Retina (tissue), 1 donor: Measurements from ENCODE around the gene NPIPB4.
A peak's percentile ranks its signal among the peaks of the same experiment; 100 is the strongest.
"Not testable (repeated sequence)": the region's sequence is repeated elsewhere in the genome, so short reads cannot be mapped to it uniquely, and the experiment has no call there.

Source experiments
- DNase-seq: peaks from one replicate; pipeline ENCODE4 v3.0.0-alpha.2; 2016

NPIPB4 gene

DNA sequence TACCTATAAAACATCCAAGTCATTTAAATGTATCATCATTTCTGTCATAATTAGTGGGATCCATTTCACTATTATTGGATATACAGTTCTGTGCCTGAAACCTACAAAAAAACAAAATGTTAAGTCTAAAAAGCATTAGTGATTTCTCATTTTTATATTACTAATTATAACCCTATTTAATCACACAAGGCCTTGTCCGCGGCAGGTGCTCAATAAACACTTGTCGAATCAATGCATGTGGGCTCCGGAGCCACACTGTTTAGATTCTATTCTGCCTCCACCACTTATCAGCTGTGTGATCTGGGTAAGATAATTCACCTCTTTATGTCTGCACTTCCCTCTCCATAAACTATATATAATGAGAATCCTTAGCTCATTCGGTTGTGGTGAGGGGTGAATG is at the start of gene NPIPB4:
NPIPB4 (minus strand) TSS at position 101 of the 400 bp plus-strand sequence. CDS start 378 bp downstream, outside the sequence.
- DNase-seq = not testable (repeated sequence)

DNA sequence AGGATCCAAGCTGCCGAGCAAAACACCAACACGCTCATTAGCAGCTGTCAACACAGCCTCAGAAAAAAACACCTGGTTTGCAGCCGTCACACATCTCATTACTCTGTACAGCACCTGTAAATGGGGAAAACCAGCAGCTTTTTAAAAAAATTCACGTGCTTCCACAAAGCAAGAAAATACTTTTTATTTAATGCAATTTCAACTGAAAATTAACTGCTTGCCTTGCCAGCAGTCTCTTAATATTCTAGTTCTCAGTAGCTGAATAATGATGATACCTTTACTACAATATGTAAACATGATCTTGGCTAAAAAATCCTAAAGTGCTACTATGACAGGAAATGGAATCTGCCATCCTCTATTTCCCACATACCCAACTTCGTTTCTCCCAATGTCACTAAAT is 41.4 kb upstream of the NPIPB4 start:
- not testable (repeated sequence) for DNase-seq

DNA sequence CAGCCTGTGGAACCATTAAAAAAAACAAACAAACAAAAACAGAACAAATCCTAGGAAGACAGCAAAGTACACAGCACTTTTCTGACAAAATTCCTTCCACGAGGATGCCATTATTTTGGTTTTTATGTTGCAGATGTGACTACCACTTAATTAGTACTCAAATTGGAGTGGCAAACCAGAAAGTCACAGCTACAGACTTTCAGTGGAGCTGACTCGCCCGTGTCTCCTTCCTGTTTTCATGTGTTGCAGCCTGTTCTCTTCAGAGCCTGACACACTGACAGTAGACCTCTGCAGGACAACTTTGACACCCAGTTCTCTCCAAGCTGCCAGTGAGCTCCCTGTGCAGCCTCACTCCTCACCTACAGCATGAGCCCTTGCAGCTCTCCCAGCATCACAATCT is 24.4 kb upstream of the NPIPB4 start:
- DNase-seq = not testable (repeated sequence)

DNA sequence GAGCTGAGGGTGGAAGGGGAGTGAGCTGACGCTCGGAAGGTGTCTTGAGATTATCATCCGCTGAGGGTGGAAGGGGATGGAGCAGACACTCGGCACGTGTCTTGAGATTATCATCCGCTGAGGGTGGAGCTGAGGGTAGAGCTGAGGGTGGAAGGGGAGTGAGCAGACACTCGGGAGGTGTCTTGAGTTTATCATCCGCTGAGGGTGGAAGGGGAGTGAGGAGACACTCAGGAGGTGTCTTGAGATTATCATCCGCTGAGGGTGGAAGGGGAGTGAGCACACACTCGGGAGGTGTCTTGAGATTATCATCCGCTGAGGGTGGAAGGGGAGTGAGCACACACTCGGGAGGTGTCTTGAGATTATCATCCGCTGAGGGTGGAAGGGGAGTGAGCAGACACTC is 20.4 kb downstream of the NPIPB4 start:
- DNase-seq = not testable (repeated sequence)

DNA sequence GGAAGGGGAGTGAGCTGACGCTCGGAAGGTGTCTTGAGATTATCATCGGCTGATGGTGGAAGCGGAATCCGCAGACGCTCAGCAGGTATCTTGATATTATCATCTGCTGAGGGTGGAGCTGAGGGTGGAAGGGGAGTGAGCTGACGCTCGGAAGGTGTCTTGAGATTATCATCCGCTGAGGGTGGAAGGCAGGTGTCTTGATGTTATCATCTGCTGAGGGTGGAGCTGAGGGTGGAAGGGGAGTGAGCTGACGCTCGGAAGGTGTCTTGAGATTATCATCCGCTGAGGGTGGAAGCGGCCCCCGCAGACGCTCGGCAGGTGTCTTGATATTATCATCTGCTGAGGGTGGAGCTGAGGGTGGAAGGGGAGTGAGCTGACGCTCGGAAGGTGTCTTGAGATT is 21.2 kb downstream of the NPIPB4 start:
- not testable (repeated sequence) for DNase-seq

DNA sequence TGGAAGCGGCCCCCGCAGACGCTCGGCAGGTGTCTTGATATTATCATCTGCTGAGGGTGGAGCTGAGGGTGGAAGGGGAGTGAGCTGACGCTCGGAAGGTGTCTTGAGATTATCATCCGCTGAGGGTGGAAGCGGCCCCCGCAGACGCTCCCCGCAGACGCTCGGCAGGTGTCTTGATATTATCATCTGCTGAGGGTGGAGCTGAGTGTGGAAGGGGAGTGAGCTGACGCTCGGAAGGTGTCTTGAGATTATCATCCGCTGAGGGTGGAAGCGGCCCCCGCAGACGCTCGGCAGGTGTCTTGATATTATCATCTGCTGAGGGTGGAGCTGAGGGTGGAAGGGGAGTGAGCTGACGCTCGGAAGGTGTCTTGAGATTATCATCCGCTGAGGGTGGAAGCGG is 21.8 kb downstream of the NPIPB4 start:
- DNase-seq = not testable (repeated sequence)

DNA sequence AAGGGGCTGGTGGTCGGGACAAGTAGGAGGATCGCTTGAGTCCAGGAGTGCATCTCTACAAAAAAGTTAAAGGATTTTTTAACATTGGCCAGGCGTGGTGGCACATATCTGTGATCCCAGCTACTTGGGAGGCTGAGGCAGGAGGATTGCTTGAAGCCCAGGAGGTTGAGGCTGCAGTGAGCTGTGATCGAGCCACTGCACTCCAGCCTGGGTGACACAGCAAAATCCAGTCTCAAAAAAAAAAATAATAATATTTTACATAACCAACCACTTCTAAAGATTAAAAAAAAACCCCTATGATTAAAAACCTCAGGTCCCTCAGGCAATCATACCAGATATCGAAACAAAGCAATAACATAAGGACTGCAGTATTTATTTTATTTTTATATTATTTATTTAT is 23.3 kb downstream of the NPIPB4 start:
- not testable (repeated sequence) for DNase-seq

DNA sequence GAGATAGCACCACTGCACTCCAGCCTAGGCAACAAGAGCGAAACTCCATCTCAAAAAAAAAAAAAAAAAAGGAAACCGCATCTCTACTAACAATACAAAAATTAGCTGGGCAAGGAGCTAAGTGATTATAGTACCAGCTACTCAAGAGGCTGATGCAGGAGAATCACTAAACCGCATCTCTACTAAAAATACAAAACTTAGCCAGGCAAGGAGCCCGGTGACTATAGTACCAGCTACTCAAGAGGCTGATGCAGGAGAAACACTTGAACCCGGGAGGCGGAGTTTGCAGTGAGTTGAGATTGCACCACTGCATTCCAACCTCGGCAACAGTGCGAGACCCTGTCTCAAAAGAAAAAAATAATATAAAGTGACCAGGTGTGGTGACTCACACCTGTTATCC is 27.6 kb downstream of the NPIPB4 start:
- DNase-seq = not testable (repeated sequence)

DNA sequence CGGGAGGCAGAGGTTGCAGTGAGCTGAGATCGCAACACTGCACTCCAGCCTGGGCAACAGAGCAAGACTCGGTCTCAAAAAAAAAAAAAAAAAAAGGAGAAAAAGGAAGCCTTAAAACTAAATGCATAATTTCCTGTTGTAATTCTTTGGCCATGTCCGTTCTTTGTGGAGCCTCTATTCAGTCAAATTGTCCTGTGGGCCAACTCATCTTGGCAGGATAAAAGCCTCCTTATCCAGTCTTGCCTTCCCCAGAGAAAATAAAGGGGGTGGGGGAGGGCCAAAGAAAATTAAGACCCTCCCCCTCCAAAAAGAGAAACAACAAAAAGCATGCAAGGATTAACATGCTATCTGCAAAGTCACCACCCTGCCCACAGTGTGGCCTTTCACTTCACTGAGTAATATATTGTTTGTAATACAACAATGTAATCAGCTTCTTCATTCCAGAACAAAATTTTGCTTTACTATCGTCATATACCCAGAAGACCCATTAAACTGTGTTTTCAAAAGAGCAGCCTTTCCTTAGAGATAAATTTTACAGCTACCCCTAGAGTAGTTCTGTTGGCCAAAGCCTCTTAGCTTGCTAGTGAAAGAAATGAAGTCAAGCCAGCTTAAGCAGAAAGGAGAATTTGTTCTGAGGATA is 31.4 kb downstream of the NPIPB4 start:
- DNase-seq = not testable (repeated sequence)

DNA sequence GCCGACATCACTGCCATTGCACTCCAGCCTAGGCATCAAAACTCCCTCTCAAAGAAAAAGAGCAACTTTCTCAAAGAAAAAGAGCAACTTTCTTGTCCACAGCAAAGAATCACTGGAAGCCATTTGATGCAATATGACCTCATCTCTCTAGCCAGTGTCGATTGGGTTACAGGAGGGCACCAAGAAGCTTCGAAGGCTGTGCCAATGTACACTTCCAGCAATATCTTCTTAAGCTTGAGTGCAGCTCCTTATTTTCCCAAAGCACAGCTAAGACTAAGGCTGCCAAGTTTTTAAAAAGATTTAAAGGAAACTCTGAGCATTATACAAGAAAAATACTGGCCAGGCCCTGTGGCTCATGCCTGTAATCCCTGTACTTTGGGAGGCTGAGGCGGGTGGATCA is 32.0 kb downstream of the NPIPB4 start:
- not testable (repeated sequence) for DNase-seq

DNA sequence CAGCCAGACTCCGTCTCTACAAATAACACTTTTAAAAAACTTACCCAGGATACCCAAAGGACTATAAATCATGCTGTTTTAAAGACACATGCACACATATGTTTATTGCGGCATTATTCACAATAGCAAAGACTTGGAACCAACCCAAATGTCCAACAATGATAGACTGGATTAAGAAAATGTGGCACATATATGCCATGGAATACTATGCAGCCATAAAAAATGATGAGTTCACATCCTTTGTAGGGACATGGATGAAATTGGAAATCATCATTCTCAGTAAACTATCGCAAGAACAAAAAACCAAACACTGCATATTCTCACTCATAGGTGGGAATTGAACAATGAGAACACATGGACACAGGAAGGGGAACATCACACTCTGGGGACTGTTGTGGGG is 34.3 kb downstream of the NPIPB4 start:
- not testable (repeated sequence) for DNase-seq

DNA sequence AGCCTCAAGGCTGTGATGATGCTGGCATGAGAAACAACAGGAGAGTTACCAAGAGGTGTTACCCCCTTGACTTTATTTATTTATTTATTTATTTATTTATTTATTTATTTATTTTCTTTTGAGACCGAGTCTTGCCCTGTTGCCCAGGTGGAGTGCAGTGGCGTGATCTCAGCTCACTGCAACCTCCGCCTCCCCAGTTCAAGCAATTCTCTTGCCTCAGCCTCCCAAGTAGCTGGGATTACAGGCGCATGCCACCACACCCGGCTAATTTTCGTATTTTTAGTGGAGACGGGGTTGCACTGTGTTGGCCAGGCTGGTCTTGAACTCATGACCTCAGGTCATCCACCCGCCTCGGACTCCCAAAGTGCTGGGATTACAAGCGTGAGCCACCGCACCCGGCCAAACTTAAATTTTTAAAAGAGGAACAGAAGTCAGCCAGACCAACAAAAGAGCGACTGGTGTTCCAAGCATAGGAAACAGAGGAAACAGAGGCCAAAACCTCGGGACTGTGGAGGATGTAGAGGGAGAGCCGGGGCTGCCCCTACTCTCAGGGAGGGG is 36.6 kb downstream of the NPIPB4 start:
- DNase-seq = not testable (repeated sequence)

DNA sequence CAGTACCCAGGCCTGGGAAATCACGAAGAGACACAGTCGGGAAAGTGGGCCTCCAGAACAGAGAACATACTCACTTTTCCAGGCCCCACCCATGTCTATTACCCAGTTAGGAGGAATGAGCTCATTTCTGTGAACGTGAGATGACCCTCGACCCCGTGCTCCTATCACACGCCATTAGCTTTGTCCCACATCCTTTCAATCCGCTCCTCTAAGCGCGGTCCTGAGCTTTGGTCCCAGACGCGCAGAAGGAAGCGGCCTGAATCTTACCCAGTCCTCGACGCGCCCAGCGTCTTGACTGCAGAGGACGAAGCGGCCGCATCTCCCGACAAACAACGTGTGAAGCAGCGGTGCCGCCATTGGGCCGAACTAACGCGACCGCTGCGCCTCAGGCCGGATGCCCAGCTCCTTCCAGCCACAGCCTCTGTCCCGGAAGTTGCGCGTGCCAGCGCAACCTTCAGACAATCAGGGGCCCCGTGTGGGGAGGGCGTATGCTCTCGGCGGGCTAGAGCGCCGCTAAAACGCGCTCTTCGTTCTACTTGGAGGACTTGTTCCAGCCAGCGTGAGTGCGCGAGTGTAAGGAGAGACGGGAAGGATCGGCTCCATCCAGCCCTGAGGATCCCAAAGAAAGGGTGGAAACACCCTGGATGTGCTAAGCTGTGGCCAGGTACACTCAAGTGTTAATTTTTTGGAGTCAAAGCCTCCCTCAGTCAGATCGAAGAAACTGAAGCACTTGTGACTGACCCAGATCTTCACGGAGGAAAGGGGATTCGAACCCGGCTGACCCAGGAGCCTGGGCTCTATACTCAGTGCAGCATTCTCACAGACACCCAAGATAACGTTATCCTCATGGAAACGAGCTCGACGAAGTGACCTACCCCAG is 37.3 kb downstream of the NPIPB4 start:
- peak; percentile 90 for DNase-seq

DNA sequence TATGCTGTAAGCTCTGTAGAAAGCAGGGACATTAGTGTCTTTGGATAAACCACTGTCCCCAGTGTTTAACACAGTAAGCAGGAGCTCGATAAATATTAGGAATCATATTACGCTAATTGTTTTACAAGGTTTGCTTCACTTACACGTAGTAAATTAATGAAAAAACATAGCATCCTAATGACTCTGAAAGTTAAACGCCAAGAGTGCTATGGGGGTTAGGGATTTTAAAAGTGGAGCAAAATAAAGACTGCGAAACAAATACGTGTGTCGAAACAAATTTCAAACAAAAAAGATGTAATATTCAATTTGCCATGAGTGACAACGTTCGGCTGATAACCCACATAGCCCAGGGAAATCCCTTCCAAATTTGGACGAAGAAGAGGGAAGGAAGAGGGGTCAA is 37.9 kb downstream of the NPIPB4 start:
- DNase-seq = peak; percentile 3

DNA sequence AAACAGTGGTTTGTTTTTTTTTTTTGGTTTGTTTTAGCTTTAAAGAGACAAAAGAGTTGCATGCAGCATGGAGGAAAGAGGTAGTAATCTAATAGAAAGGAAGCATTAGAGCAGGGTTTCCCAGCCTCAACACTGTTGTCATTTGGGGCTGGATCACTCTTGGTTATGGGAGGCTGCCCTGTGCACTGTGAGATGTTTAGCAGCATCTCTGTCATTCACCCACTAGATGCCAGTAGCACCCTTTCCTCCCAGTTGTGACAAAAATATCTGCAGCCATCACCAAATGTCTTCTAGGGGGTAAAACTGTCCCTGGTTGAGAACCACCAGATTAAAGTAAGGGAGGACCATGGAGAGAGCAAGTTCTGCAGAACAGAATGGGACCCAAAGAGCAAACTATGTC is 40.5 kb downstream of the NPIPB4 start:
- not testable (repeated sequence) for DNase-seq

DNA sequence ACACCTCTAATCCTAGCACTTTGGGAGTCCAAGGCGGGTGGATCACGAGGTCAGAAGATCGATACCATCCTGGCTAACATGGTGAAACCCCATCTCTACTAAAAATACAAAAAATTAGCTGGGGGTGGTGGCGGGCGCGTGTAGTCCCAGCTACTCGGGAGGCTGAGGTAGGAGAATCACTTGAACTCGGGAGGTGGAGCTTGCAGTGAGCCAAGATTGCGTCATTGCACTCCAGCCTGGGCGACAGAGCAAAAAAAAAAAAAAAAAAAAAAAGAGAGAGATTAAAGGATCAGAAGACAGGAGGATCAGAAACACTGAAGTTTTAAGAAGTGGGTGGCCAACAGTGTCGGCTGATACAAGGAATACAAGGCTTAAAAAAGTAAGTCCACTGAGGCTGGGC is 41.9 kb downstream of the NPIPB4 start:
- not testable (repeated sequence) for DNase-seq

DNA sequence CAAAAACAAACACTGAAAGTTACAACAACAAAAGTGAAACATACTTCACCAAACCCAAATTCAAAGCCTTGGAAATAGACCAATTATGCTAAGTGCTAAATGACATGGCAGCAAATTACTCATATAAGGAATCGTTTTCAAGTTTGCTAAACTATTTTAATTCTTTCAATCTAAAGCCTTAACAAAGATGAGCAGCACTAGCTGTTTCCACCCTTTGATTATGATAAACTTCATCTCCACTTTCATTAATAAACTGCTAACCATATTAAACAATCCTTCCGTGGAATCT is 55.2 kb downstream of the NPIPB4 start:
- DNase-seq = not testable (repeated sequence)

DNA sequence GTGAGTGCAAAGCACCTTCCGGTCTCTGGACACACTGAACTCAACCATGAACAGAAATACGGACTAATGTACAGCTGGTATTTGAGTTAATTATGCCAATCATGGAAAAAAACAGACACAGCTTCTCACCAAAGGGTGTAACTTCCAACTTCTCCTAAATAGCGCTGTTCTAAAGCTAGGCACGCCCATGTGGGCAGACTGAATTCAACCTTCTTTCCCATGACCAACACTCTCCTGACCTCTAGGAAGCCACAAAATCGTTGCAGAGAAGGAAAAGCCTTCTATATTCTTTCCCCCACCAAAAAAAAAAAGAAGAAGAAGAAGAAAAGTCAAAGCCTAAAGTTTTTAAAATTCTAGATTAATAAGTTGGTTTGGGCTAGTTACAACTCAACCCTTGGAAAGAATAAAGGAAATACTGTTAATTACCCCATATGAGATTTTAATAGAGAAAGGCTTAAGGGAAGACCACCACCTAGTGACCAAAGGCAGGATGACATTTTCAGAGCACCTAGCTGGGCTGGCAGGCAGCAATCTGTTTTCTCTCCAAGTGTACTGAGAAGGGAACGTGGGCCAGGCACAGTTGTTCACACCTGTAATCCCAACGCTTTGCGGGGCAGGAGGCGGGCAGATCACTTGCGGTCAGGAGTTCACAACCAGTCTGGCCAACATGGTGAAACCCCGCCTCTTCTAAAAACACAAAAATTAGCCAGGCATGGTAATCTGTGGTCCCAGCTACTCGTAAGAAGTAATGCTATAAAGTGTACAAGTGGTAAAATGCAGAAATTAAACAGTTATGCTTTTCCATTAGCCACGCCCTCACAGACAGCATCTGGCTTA is 55.8 kb downstream of the NPIPB4 start:
- peak; percentile 2 for DNase-seq

DNA sequence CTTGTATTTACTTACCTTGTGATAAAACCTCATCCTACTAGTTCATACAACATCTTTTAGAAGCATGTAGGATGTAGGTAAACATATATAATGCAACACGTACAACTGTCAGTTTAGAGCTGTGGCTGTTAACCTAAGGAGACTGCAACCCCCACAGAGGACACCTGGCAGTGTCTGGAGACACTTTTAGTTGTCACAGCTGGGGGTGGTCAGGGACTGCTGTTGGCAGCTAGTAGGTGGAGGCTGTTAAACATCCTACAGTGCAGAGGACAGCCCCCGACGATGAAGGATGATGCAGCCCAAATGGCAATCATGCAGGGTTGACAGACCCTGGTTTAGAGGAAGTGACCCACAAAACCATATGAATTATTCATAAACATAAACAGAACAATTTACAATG is 59.0 kb downstream of the NPIPB4 start:
- not testable (repeated sequence) for DNase-seq

DNA sequence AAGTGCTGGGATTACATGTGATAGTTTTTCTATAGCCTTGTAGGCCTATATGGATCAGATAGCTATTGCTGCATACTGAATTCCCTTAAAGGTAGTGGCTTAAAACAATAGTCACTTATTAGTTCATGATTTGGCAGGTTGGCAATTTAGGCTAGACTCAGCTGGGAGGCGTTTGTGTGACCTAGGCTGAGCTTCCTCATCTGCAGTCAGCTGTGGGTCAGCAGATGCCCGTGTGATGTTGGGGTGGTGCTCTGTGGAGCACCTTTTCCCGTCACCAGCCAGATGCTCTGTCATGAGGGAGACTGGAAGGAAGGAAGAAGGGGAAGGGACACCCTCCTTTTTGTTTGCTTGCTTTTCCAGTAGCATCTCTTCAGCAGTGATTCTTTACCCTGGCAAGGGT is 64.2 kb downstream of the NPIPB4 start:
- DNase-seq = not testable (repeated sequence)

DNA sequence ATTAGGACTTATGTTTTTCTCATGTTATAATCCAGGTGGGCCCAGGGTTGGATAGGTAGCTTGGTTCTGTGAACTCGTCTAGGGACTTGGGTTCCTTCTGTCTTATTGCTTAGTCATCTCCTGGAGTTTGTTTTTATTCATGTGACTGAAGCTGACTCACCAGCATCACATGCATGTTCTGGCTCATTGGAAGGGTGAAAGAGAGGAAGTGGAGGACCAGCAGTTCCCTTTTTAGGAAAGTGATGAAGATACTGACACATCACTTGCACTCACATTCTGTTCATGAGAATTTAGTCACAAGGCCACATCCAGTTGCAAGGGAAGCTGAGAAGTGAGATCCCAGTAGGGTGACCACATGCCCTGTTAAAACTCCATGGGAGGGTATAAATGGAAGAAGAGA is 67.0 kb downstream of the NPIPB4 start:
- DNase-seq = not testable (repeated sequence)
